H9 (cell line): ENCODE data around the gene TMED6. TPM values are rescaled to one million over a fixed set of nuclear protein-coding genes. Genes with fewer than 3 reads are reported as not detected.
A peak's percentile ranks its signal among the peaks of the same experiment; 100 is the strongest.

Experiments used
- DNase-seq: peaks from one replicate; pipeline ENCODE4 v3.0.0-alpha.2; 2017
- H2AFZ ChIP-seq: one replicate; pipeline ENCODE4 v1.6.1; 2013; ENCODE audit warnings: mild to moderate bottlenecking, low read length, control low read depth, moderate library complexity
- H2AK5ac ChIP-seq: 2 replicates; pipeline ENCODE4 v1.6.1; 2013; ENCODE audit warnings: low read length, control low read depth, mixed read lengths; ENCODE audit not compliant: insufficient read length
- H2BK120ac ChIP-seq: one replicate; pipeline ENCODE4 v1.6.1; 2013; ENCODE audit warnings: low read depth, mild to moderate bottlenecking, low read length, control low read depth, inconsistent platforms; ENCODE audit not compliant: poor library complexity, severe bottlenecking
- H2BK12ac ChIP-seq: 2 replicates; pipeline ENCODE4 v1.6.1; 2013; ENCODE audit warnings: low read length, control low read depth, mixed read lengths, low read depth; ENCODE audit not compliant: insufficient read length
- H2BK15ac ChIP-seq: 2 replicates; pipeline ENCODE4 v1.6.1; 2013; ENCODE audit warnings: low read depth, low read length, control low read depth
- H2BK20ac ChIP-seq: one replicate; pipeline ENCODE4 v1.6.1; 2013; ENCODE audit warnings: low read depth, mild to moderate bottlenecking, low read length, control low read depth, inconsistent platforms; ENCODE audit not compliant: poor library complexity, severe bottlenecking
- H2BK5ac ChIP-seq: 2 replicates; pipeline ENCODE4 v1.6.1; 2013; ENCODE audit warnings: low read length, control low read depth, mixed read lengths; ENCODE audit not compliant: insufficient read length
- H3K14ac ChIP-seq: 2 replicates; pipeline ENCODE4 v1.6.1; 2013; ENCODE audit warnings: low read length, control low read depth; ENCODE audit not compliant: insufficient read depth
- H3K18ac ChIP-seq: 2 replicates; pipeline ENCODE4 v1.6.1; 2013; ENCODE audit warnings: low read depth, mild to moderate bottlenecking, mixed read lengths, low read length, control low read depth; ENCODE audit not compliant: insufficient read length
- H3K23ac ChIP-seq: 2 replicates; pipeline ENCODE4 v1.6.1; 2013; ENCODE audit warnings: low read length, control low read depth, mixed read lengths, low read depth; ENCODE audit not compliant: insufficient read length
- H3K23me2 ChIP-seq: 2 replicates; pipeline ENCODE4 v1.6.1; 2013; ENCODE audit warnings: low read depth, mild to moderate bottlenecking, mixed read lengths, low read length, control low read depth; ENCODE audit not compliant: insufficient read length, poor library complexity, severe bottlenecking
- H3K27ac ChIP-seq: 2 replicates; pipeline ENCODE4 v1.5.1; 2013; ENCODE audit warnings: low read length, control low read depth, mixed read lengths, low read depth; ENCODE audit not compliant: insufficient read length
- H3K27me3 ChIP-seq: 2 replicates; pipeline ENCODE4 v1.6.1; 2013; ENCODE audit warnings: low read length, control low read depth, inconsistent platforms; ENCODE audit not compliant: insufficient read depth
- H3K4ac ChIP-seq: 2 replicates; pipeline ENCODE4 v1.6.1; 2013; ENCODE audit warnings: low read depth, mild to moderate bottlenecking, control low read depth, inconsistent platforms, low read length, moderate library complexity
- H3K4me1 ChIP-seq: 2 replicates; pipeline ENCODE4 v1.6.1; 2013; ENCODE audit warnings: low read length, control low read depth, inconsistent platforms; ENCODE audit not compliant: insufficient read depth
- H3K4me2 ChIP-seq: 2 replicates; pipeline ENCODE4 v1.6.1; 2013; ENCODE audit warnings: low read length, control low read depth, mixed read lengths; ENCODE audit not compliant: insufficient read length, insufficient read depth
- H3K56ac ChIP-seq: 2 replicates; pipeline ENCODE4 v1.6.1; 2013; ENCODE audit warnings: low read depth, mild to moderate bottlenecking, mixed read lengths, low read length, control low read depth; ENCODE audit not compliant: insufficient read length
- H3K79me1 ChIP-seq: 2 replicates; pipeline ENCODE4 v1.6.1; 2013; ENCODE audit warnings: low read depth, mild to moderate bottlenecking, moderate library complexity, low read length, control low read depth, inconsistent platforms; ENCODE audit not compliant: insufficient read depth, poor library complexity, severe bottlenecking
- H3K79me2 ChIP-seq: 2 replicates; pipeline ENCODE4 v1.6.1; 2013; ENCODE audit warnings: low read length, control low read depth, inconsistent platforms; ENCODE audit not compliant: insufficient read depth
- H3K9ac ChIP-seq: 2 replicates; pipeline ENCODE4 v1.6.1; 2013; ENCODE audit warnings: low read length, control low read depth, mixed read lengths; ENCODE audit not compliant: insufficient read length; ENCODE audit errors: extremely low read depth
- H3K9me3 ChIP-seq: one replicate; pipeline ENCODE4 v1.6.1; 2013; ENCODE audit warnings: low read depth, low read length, inconsistent platforms; ENCODE audit not compliant: control insufficient read depth
- H3T11ph ChIP-seq: one replicate; pipeline ENCODE4 v1.6.1; 2013; ENCODE audit warnings: mild to moderate bottlenecking, low read length, control low read depth, inconsistent platforms
- H4K20me1 ChIP-seq: one replicate; pipeline ENCODE4 v1.6.1; 2013; ENCODE audit not compliant: control insufficient read depth, insufficient read length, insufficient read depth
- H4K5ac ChIP-seq: 2 replicates; pipeline ENCODE4 v1.6.1; 2013; ENCODE audit warnings: low read depth, mild to moderate bottlenecking, mixed read lengths, low read length, control low read depth; ENCODE audit not compliant: insufficient read length
- H4K8ac ChIP-seq: replicated peaks from 2 replicates; pipeline ENCODE4 v1.6.1; 2013; ENCODE audit warnings: low read length, control low read depth, mixed read lengths, low read depth; ENCODE audit not compliant: insufficient read length
- H4K91ac ChIP-seq: 2 replicates; pipeline ENCODE4 v1.6.1; 2013; ENCODE audit warnings: low read depth, mild to moderate bottlenecking, moderate library complexity, mixed read lengths, low read length, control low read depth; ENCODE audit not compliant: insufficient read length
- H3K27ac Mint-ChIP-seq, 3 experiments: 2 replicates in 2 of 3; 3 replicates in 1 of 3; pipeline ENCODE4 v1.8.0; 2020 to 2021; ENCODE audit warnings: mixed read lengths in 3 of 3, mild to moderate bottlenecking in 1 of 3, moderate library complexity in 1 of 3
- H3K27me3 Mint-ChIP-seq: 2 replicates; pipeline ENCODE4 v1.8.0; 2021; ENCODE audit warnings: low read depth, mild to moderate bottlenecking, moderate library complexity, mixed read lengths
- H3K36me3 Mint-ChIP-seq, 3 experiments: 2 replicates in 2 of 3; 3 replicates in 1 of 3; pipeline ENCODE4 v1.8.0; 2020 to 2021; ENCODE audit warnings: low read depth in 3 of 3, mixed read lengths in 3 of 3; ENCODE audit not compliant: insufficient read depth in 1 of 3
- H3K4me1 Mint-ChIP-seq, 2 experiments: 2 replicates each; pipeline ENCODE4 v1.8.0; 2020; ENCODE audit warnings: mixed read lengths in 2 of 2
- H3K4me3 Mint-ChIP-seq, 2 experiments: 2 replicates in 1 of 2; 3 replicates in 1 of 2; pipeline ENCODE4 v1.8.0; 2020 to 2021; ENCODE audit warnings: mild to moderate bottlenecking in 2 of 2, mixed read lengths in 2 of 2, moderate library complexity in 1 of 2
- H3K9me3 Mint-ChIP-seq, 2 experiments: 2 replicates in 1 of 2; 3 replicates in 1 of 2; pipeline ENCODE4 v1.8.0; 2020; ENCODE audit warnings: mild to moderate bottlenecking in 2 of 2, mixed read lengths in 2 of 2, moderate library complexity in 1 of 2
- CTCF ChIP-seq: fragments of 200-600 bp; sonication (generic); conservative IDR thresholded peaks from 3 replicates; pipeline ENCODE4 v1.8.0; 2021; ENCODE audit warnings: antibody characterized with exemption, mild to moderate bottlenecking
- WGBS: extraction: QIAGEN DNeasy Blood & Tissue Kit; methylation state at CpG from one replicate; pipeline ENCODE4 v1.1.7; 2013; ENCODE audit warnings: missing lambda C conversion rate, low lambda C conversion rate, mixed read lengths; ENCODE audit not compliant: insufficient read length; ENCODE audit errors: extremely low coverage; 5-methylcytosine and 5-hydroxymethylcytosine counted together
- total RNA-seq: library from RNA; stranded (reverse); gene quantifications from 2 replicates; pipeline ENCODE4 v1.2.1, GENCODE V29; 2021

Gene TMED6
- total RNA-seq, 1 experiment from 2014 or later = 0.31 TPM

GRCh38 chr16:69349536-69349935 lies 2.0 kb downstream of the TMED6 start:
- no peak overlapping the region for H3K14ac ChIP-seq
- H3K4me1 ChIP-seq = no peaks in the 10 kb centered on the region
- no peaks in the 10 kb centered on the region for H3K79me2 ChIP-seq
- no peak overlapping the region for H2BK20ac ChIP-seq
- H3K4me3 Mint-ChIP-seq = no peak overlapping the region
- H3K9me3 Mint-ChIP-seq = no peaks in the 10 kb centered on the region
- no peak overlapping the region for H4K5ac ChIP-seq
- H3K27me3 ChIP-seq = no peaks in the 10 kb centered on the region
- H3K56ac ChIP-seq = no peak overlapping the region
- no peaks in the 10 kb centered on the region for H4K20me1 ChIP-seq
- no peaks in the 10 kb centered on the region for H3K4me1 Mint-ChIP-seq
- H4K91ac ChIP-seq = no peak overlapping the region
- no peak overlapping the region for H3K4ac ChIP-seq
- H3K23me2 ChIP-seq = no peaks in the 10 kb centered on the region
- WGBS = no CpG with 5 or more reads among the region's 10 CpGs
- H3K27ac Mint-ChIP-seq = peak overlapping the region in 1 of 3 experiments; percentile 64; a peak in 2 of 7 replicates
- H2BK15ac ChIP-seq = no peak overlapping the region
- H3K9ac ChIP-seq = no peak overlapping the region
- no peaks in the 10 kb centered on the region for H3K79me1 ChIP-seq
- peaks cover 0 to 7% (median 4%) of the 10 kb centered on the region in 3 experiments; a peak in 5 of 7 replicates for H3K36me3 Mint-ChIP-seq
- no peak for TF ChIP-seq CTCF
- no peak overlapping the region for H2AK5ac ChIP-seq
- H3T11ph ChIP-seq = no peak overlapping the region
- H2BK5ac ChIP-seq = no peak overlapping the region
- no peak for DNase-seq
- H3K4me2 ChIP-seq = no peak overlapping the region
- H2BK12ac ChIP-seq = no peak overlapping the region
- H4K8ac ChIP-seq = no peak overlapping the region
- H3K27ac ChIP-seq = no peak overlapping the region
- no peak overlapping the region for H2BK120ac ChIP-seq
- no peak overlapping the region for H3K23ac ChIP-seq
- no peaks in the 10 kb centered on the region for H3K27me3 Mint-ChIP-seq
- no peak overlapping the region for H3K18ac ChIP-seq
- H2AFZ ChIP-seq = no peak overlapping the region
- H3K9me3 ChIP-seq = no peaks in the 10 kb centered on the region
